H7 (cell line): ENCODE data around the gene VMP1. TPM values are rescaled to one million over a fixed set of nuclear protein-coding genes. Genes with fewer than 3 reads are reported as not detected.

Experiments used
- DNase-seq: peaks from one replicate; pipeline ENCODE4 v3.0.0; 2012
- H3K27me3 ChIP-seq: 2 replicates; pipeline ENCODE4 v1.6.0; 2011; ENCODE audit warnings: mild to moderate bottlenecking, low read length; ENCODE audit not compliant: control insufficient read depth, insufficient read depth
- H3K36me3 ChIP-seq: replicated peaks from 2 replicates; pipeline ENCODE4 v1.5.1; 2011; ENCODE audit warnings: low read length; ENCODE audit not compliant: control insufficient read depth, insufficient read depth
- H3K4me3 ChIP-seq: 2 replicates; pipeline ENCODE4 v1.5.1; 2011; ENCODE audit warnings: low read depth, mild to moderate bottlenecking, control low read depth, low read length, moderate library complexity; ENCODE audit not compliant: insufficient read depth
- total RNA-seq: library from RNA; depleted of rRNA; stranded (reverse); fragments of >200 nt; shearing (Covaris generic); gene quantifications from 2 replicates; pipeline ENCODE4 v1.2.3, GENCODE V29; 2014; rRNA removed

The VMP1 gene
- 64.2 and 67.4 TPM in 2 replicates for total RNA-seq

DNA sequence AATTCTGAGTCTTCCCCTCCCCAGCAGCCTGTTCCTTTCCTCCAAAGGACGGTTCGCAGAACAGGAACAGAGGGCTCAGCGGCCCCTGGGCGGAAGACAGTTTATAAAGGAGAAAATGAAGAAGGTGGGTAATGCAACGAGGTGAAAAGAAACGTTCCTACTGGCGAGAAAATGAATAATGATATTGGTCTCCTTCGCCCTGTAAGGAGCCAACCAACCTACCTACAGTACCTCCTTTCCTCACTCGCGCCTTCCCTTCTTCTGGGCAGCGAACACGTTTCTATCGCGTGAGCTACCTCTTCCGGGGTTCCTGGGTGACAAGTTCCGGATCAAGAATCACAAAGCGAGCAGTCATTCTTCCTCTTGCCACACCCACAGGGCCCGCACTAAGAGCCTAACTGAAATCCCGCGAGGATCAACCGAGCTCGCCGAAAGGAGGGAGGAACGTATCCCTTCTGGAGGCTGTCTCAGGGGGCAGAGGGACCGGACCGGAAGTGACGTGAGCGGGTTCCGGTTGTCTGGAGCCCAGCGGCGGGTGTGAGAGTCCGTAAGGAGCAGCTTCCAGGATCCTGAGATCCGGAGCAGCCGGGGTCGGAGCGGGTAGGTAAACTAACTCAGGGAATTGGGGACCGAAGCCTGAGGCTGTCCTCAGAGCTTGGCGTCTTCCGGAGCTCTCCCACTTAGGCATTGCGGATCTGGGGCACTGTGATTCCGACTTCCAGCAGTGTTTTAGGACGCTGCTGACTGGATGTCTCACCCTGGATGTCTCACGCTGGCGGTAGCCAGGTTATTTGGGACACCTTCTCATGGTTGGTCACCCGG lies at the start of gene VMP1, which contains the start of gene PTRH2:
TSS of gene VMP1 (plus strand) at position 506 of the 822 bp plus-strand sequence. CDS start 23,793 bp downstream, outside the sequence.
TSS of gene PTRH2 (minus strand) at position 282 of the 822 bp plus-strand sequence. CDS start 9,452 bp downstream, outside the sequence.
- no peaks in the 10 kb centered on the region; the same call in none of the 2 replicates for H3K36me3 ChIP-seq
- DNase-seq, result peak; percentile 91

DNA sequence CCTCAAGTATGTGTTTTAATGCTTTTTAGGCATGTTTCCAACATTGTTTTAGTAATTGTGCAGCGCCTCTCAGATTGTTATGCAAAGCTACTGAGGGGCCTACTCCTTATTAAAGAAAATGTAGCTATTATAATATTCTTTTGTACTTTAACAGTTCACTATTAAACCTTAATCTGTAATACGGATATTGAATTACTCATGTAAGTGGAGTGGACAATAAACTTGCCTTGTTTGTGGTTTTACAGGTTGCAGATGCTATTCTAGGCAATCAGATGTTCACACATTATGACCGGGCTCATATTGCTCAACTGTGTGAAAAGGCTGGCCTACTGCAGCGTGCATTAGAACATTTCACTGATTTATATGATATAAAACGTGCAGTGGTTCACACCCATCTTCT lies 41.2 kb upstream of the VMP1 start:
- H3K36me3 ChIP-seq, result peaks cover 31% of the 10 kb centered on the region

More for the DNA sequence above, at the start of gene VMP1, which contains the start of gene PTRH2:
- Histone ChIP-seq H3K27me3 (no peaks in the 10 kb centered on the region), H3K4me3 (peak within 1 kb of the TSS; percentile 93)

DNA sequence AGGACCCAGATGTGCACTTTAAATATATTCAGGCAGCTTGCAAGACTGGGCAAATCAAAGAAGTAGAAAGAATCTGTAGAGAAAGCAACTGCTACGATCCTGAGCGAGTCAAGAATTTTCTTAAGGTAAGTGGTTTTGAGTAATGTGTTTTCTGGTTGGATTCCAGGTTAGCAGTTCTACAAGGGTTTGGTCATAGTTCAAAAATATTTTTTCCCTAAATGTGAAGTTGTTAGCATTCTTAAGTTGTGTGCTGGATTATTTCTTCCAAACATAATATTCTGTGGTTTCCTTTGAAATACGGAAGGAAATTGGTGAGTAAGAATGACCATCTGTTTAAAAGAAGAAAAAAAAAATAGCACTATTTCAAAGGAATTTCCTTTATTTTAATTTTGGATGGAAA lies 38.6 kb upstream of the VMP1 start:
- no peak for DNase-seq
- no peak overlapping the region for H3K4me3 ChIP-seq
- H3K36me3 ChIP-seq, result peaks cover 23% of the 10 kb centered on the region
- no peaks in the 10 kb centered on the region for H3K27me3 ChIP-seq

More for the DNA sequence above, 41.2 kb upstream of the VMP1 start:
- no peak for DNase-seq
- no peaks in the 10 kb centered on the region for H3K27me3 ChIP-seq
- H3K4me3 ChIP-seq, result no peak overlapping the region

DNA sequence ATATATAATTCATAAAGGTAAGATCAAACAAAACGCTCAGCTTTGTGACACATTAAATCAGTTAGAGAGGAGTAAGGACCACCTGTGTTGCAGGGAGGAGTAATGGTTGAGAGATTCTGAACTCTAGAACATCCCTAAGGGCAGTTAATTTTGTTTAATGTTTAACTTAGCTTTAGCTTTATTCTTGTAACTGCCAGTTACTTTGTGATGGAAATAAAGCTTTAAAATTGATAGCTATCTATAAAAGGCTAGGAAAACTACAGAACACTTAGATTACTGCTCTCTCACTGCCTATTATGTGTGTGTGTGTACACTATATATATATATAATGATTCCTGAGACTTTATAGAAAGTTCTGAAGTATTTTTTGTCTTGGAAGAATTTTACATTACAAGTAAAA lies 38.0 kb upstream of the VMP1 start:
- no peaks in the 10 kb centered on the region for H3K27me3 ChIP-seq
- peaks cover 24% of the 10 kb centered on the region for H3K36me3 ChIP-seq
- no peak overlapping the region for H3K4me3 ChIP-seq
- DNase-seq, result no peak

DNA sequence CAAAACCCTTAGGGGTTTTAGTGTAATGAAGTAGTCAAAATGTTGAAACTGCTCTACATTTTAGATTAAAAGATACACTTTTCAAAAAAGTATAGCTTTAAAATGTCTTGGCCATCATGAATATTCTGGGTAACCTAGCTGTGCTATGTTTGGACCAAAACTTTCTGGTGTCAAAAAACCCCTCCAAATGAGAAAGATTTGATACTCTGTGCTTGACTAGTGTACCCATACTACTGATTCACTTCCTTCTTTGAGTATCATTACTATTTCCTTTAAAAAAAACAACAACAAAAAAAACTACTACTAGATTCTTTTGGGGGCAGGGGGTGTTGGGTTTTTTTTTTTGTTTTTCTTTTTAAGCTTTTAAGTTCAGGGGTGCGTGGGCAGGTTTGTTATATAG lies 37.5 kb upstream of the VMP1 start:
- Histone ChIP-seq H3K27me3 (no peaks in the 10 kb centered on the region), H3K4me3 (no peak overlapping the region), H3K36me3 (peaks cover 20% of the 10 kb centered on the region)
- DNase-seq, result no peak

DNA sequence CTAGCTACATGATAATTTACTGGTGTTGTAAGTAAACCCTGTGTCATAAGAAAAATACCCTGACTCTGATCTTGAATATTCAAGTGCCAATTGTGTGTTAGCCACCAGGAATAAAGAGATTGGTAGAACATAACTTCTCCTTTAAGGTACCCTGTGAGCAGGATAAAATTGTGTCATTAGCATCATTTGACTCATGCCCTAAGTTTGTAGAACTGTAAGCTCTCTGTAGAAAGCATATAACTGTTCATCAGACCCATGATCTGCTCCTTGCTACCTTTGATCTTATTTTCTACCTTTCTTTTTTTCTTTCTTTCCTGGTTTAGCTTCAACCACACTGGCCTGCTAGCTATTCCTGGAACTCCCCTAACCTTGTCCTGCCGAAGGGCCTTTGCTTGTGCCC lies 36.1 kb upstream of the VMP1 start:
- peaks cover 19% of the 10 kb centered on the region for H3K36me3 ChIP-seq
- H3K27me3 ChIP-seq, result no peaks in the 10 kb centered on the region
- no peak for DNase-seq
- H3K4me3 ChIP-seq, result no peak overlapping the region

DNA sequence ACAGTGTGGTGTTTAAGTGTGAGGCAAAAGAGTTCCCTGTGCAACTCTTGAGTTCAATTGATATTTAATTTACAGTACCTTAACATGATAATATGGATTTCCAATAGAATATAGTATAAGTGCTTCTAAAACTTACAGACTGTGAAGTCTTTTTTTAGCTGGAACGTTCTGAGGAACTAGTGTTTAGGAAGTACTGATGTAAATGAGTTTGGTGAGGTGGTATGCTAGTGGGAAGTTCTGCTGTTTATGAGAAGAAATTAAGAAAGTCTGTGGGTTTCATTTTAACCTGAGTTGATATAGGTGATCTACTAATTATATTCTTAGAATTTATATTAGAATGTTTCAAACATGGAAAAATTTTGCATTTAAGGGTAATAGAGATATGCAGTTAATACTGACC lies 32.2 kb upstream of the VMP1 start:
- no peak for DNase-seq
- peaks cover 25% of the 10 kb centered on the region for H3K36me3 ChIP-seq
- H3K4me3 ChIP-seq, result no peak overlapping the region
- H3K27me3 ChIP-seq, result no peaks in the 10 kb centered on the region

DNA sequence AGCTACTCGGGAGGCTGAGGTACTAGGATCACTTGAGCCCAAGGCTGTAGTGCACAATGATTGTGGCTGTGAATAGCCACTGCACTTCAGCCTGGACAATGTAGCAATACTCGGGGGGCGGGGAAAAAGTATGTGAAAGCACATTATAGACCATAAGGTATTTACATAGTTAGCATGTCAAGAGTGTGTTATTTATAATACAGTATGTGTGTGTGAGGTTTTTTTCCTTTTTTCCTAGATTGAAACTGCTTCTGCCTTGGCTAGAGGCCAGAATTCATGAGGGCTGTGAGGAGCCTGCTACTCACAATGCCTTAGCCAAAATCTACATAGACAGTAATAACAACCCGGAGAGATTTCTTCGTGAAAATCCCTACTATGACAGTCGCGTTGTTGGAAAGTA lies 30.7 kb upstream of the VMP1 start:
- Histone ChIP-seq H3K4me3 (no peak overlapping the region), H3K36me3 (peaks cover 31% of the 10 kb centered on the region), H3K27me3 (no peaks in the 10 kb centered on the region)
- DNase-seq, result no peak

DNA sequence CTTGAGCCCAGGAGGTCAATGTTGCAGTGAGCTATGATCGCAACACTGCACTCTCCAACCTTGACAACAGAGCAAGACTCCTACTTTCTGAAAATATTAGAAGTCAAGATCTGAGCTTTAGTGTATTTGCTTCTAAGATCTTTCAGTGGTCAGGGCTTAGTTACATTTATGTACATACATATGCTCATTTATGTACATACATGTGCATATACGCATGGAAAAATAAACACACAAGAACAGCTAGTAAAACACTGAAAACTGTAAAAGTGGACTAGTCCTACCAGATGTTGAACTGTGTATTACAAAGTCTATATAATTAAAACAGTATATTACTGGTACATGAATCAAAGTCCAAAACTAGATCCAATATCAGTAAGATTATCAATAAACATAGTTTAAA lies 28.5 kb upstream of the VMP1 start:
- DNase-seq, result no peak
- no peaks in the 10 kb centered on the region for H3K27me3 ChIP-seq
- peaks cover 41% of the 10 kb centered on the region for H3K36me3 ChIP-seq
- H3K4me3 ChIP-seq, result no peak overlapping the region

DNA sequence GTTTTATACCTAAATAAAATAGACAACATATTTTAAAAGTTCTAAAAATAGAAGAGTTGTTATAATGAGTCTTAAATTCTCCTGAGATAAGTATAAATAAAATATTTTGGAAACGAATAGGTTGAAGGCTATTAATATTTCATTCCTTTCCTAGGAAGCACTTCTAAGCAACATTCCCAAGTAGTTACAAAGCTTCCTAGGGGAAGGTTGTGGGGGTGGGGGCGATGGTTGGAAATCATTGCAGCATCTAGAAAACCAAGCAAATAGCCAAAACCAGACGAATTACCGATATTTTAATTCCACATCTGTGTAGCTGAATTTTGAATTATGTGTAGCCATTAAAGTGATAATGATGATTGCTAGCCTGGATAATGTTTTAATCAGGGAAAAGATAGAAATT lies 27.1 kb upstream of the VMP1 start:
- Histone ChIP-seq H3K36me3 (peaks cover 46% of the 10 kb centered on the region), H3K4me3 (no peak overlapping the region), H3K27me3 (no peaks in the 10 kb centered on the region)
- no peak for DNase-seq

DNA sequence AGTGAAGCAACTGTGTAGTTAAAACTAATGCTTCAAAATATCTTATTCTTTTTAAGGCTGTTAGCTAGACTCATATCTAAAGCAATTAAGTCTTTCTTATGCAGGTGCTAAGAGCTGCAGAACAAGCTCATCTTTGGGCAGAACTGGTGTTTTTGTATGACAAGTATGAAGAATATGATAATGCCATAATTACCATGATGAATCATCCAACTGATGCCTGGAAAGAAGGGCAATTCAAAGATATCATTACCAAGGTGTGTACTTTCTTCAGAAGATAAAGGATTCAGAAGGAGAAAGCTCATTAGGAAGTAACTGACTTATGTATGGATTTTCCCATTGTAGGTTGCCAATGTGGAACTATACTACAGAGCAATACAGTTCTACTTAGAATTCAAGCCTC lies 24.2 kb upstream of the VMP1 start:
- no peak overlapping the region for H3K4me3 ChIP-seq
- no peak for DNase-seq
- peaks cover 41% of the 10 kb centered on the region for H3K36me3 ChIP-seq
- H3K27me3 ChIP-seq, result no peaks in the 10 kb centered on the region

DNA sequence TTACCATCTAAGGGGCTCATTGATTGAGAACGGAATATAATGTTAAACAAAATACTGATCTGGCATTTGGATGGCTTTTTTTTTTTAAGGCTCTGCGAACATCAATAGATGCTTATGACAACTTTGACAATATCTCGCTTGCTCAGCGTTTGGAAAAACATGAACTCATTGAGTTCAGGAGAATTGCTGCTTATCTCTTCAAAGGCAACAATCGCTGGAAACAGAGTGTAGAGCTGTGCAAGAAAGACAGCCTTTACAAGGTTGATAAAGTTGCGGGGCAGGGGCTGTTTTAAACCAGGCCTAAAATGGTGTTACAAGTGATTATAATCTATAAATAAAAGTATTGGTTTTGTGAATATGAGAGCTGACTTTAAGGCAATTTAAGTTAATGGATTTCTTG lies 22.5 kb upstream of the VMP1 start:
- no peak for DNase-seq
- Histone ChIP-seq H3K4me3 (no peak overlapping the region), H3K36me3 (peaks cover 32% of the 10 kb centered on the region), H3K27me3 (no peaks in the 10 kb centered on the region)

DNA sequence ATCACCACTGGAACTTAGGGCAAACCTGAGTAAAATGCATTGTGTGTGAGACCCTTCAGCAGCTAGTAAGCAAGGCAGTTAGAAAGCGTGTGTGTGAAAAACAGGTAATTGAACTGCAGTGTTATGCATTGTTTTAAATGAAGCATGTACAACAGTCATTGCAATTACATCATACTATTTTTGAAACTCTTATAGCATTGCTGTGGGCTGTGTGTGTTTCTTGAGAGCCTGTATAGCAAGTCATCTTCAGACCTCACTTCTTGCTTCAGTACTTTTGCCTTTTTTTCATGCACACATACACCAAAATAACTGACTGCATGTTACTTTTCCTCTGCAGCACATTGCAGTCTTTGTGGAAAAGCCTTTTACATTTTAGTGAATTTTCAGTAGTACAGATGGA lies 19.4 kb upstream of the VMP1 start:
- Histone ChIP-seq H3K36me3 (peaks cover 30% of the 10 kb centered on the region), H3K4me3 (no peak overlapping the region), H3K27me3 (no peaks in the 10 kb centered on the region)
- DNase-seq, result no peak

DNA sequence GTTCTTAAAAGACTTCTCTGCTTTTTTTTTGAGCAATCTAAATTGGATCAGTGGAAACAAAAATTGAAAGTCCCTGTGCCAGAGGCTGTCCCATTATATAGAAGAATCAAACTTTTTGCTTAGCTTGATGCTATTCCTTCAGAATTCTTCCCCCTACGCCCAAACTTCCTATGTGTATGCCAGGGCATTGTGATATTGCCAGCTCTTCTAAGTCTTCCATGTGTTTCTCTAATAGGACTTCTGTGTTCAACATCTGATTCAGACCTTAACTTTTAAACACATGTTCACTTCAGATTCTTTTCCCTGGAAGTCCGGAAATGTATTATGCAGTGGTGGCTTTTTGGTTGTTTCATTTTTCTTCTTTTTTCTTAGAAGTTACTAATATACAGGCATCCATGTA lies 19.0 kb upstream of the VMP1 start:
- H3K4me3 ChIP-seq, result no peak overlapping the region
- H3K36me3 ChIP-seq, result peaks cover 28% of the 10 kb centered on the region
- DNase-seq, result no peak
- H3K27me3 ChIP-seq, result no peaks in the 10 kb centered on the region

DNA sequence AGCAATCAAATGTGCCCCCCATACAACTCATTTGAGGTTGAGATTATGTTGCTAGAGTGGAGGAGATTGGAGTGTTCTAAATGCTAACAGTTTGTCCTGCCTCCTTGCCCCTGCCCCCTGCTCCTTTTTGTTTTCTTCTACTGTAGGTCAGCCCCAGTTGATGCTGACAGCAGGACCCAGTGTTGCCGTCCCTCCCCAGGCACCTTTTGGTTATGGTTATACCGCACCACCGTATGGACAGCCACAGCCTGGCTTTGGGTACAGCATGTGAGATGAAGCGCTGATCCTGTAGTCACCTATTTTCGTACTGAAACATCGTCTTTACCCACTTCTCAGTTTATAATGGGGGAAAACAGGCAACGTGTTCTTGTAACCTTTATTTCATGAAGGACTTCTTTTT lies 13.9 kb upstream of the VMP1 start:
- H3K4me3 ChIP-seq, result no peak overlapping the region
- H3K36me3 ChIP-seq, result peaks cover 28% of the 10 kb centered on the region
- no peak for DNase-seq
- no peaks in the 10 kb centered on the region for H3K27me3 ChIP-seq
